MM.1S (cell line): Measurements from ENCODE around the gene EPN3.

Experiments used
- CTCF ChIP-seq: fragments of 300-600 bp; sonication (generic); IDR thresholded peaks from 2 replicates; pipeline ENCODE4 v1.5.1; 2016; ENCODE audit warnings: antibody characterized with exemption, low read length, mixed read lengths
- EZH2 ChIP-seq: fragments of 300-600 bp; sonication (generic); optimal IDR thresholded peaks from 2 replicates; pipeline ENCODE3; 2017; ENCODE audit warnings: low read depth, mild to moderate bottlenecking, antibody characterized with exemption, low read length, mixed read lengths
- EZH2phosphoT487 ChIP-seq: fragments of 300-600 bp; sonication (generic); IDR thresholded peaks from 2 replicates; pipeline ENCODE4 v1.6.1; 2018; ENCODE audit warnings: antibody characterized with exemption, low read length

GRCh38 chr17:50484386-50485155 lies 48.0 kb upstream of the EPN3 start:
- TF ChIP-seq CTCF = no peak
- TF ChIP-seq EZH2 = no peak
- TF ChIP-seq EZH2phosphoT487 = no peak
